GM23338 (cell line): Measurements from ENCODE around the gene CACNA2D3. TPM values are rescaled to one million over a fixed set of nuclear protein-coding genes. Genes with fewer than 3 reads are reported as not detected.

Source experiments
- ATAC-seq: fragments of 200-7000 bp; cut with Tn5 transposase; 3 replicates; pipeline ENCODE4 v1.9.1; 2020
- DNase-seq: peaks from one replicate; pipeline ENCODE4 v3.0.0-alpha.2; 2015; ENCODE audit warnings: low spot score
- H2AFZ ChIP-seq: fragments of 200-600 bp; sonication (generic); 2 replicates; pipeline ENCODE4 v1.8.0; 2016; ENCODE audit warnings: antibody characterized with exemption, mild to moderate bottlenecking, moderate library complexity
- H3F3A ChIP-seq: fragments of 200-600 bp; sonication (generic); replicated peaks from 2 replicates; pipeline ENCODE4 v1.8.0; 2017; ENCODE audit warnings: antibody characterized with exemption, mixed run types, low read depth
- H3K27ac ChIP-seq: fragments of 200-600 bp; sonication (generic); 2 replicates; pipeline ENCODE4 v1.6.1; 2016; ENCODE audit warnings: low read depth
- H3K27me3 ChIP-seq: fragments of 200-600 bp; sonication (generic); 2 replicates; pipeline ENCODE4 v1.8.0; 2016; ENCODE audit warnings: mild to moderate bottlenecking, mixed run types, moderate library complexity; ENCODE audit not compliant: insufficient read depth
- H3K36me3 ChIP-seq: fragments of 200-600 bp; sonication (generic); 2 replicates; pipeline ENCODE4 v1.8.0; 2016; ENCODE audit warnings: mild to moderate bottlenecking; ENCODE audit not compliant: insufficient read depth
- H3K4me1 ChIP-seq: fragments of 200-600 bp; sonication (generic); 2 replicates; pipeline ENCODE4 v1.8.0; 2016; ENCODE audit warnings: mild to moderate bottlenecking, moderate library complexity; ENCODE audit not compliant: insufficient read depth
- H3K4me2 ChIP-seq: fragments of 200-600 bp; sonication (generic); 2 replicates; pipeline ENCODE4 v1.7.1; 2017; ENCODE audit warnings: mixed run types
- H3K4me3 ChIP-seq: fragments of 200-600 bp; sonication (generic); 2 replicates; pipeline ENCODE4 v1.6.1; 2016; ENCODE audit warnings: mixed run types
- H3K79me2 ChIP-seq: fragments of 200-600 bp; sonication (generic); replicated peaks from 2 replicates; pipeline ENCODE4 v1.8.0; 2017; ENCODE audit warnings: mild to moderate bottlenecking; ENCODE audit not compliant: insufficient read depth
- H3K9me2 ChIP-seq: fragments of 200-600 bp; sonication (generic); 2 replicates; pipeline ENCODE4 v1.8.0; 2017; ENCODE audit not compliant: insufficient read depth
- H4K20me1 ChIP-seq: fragments of 200-600 bp; sonication (generic); replicated peaks from 2 replicates; pipeline ENCODE4 v1.8.0; 2017; ENCODE audit warnings: mild to moderate bottlenecking; ENCODE audit not compliant: insufficient read depth
- H3K27ac Mint-ChIP-seq: 2 replicates; pipeline ENCODE4 v1.8.0; 2020; ENCODE audit warnings: inconsistent platforms, mild to moderate bottlenecking, moderate library complexity, mixed read lengths
- H3K27me3 Mint-ChIP-seq: 3 replicates; pipeline ENCODE4 v1.8.0; 2022; ENCODE audit warnings: low read depth, mild to moderate bottlenecking, moderate library complexity, mixed read lengths, inconsistent platforms; ENCODE audit not compliant: insufficient read depth, poor library complexity
- H3K36me3 Mint-ChIP-seq: 3 replicates; pipeline ENCODE4 v1.8.0; 2021; ENCODE audit warnings: low read depth, mild to moderate bottlenecking, inconsistent platforms, moderate library complexity, mixed read lengths
- H3K4me1 Mint-ChIP-seq: 3 replicates; pipeline ENCODE4 v1.8.0; 2020; ENCODE audit warnings: mild to moderate bottlenecking, inconsistent platforms, mixed read lengths
- H3K4me3 Mint-ChIP-seq: 3 replicates; pipeline ENCODE4 v1.8.0; 2021; ENCODE audit warnings: moderate library complexity, mild to moderate bottlenecking, inconsistent platforms, mixed read lengths
- H3K9me3 Mint-ChIP-seq: 3 replicates; pipeline ENCODE4 v1.8.0; 2020; ENCODE audit warnings: moderate library complexity, mild to moderate bottlenecking, inconsistent platforms, mixed read lengths
- EZH2phosphoT487 ChIP-seq: fragments of 200-600 bp; sonication (generic); IDR thresholded peaks from one replicate; pipeline ENCODE4 v1.8.1; 2018; ENCODE audit warnings: antibody characterized with exemption; ENCODE audit not compliant: unreplicated experiment
- JUNB ChIP-seq: IDR thresholded peaks from one replicate; pipeline ENCODE4 v1.6.1; 2016; ENCODE audit warnings: antibody characterized with exemption; ENCODE audit not compliant: unreplicated experiment
- POLR2AphosphoS5 ChIP-seq: IDR thresholded peaks from 2 replicates; pipeline ENCODE4 v1.6.1; 2016; ENCODE audit warnings: antibody characterized with exemption, low read depth
- STAT1 ChIP-seq: IDR thresholded peaks from one replicate; pipeline ENCODE4 v1.6.1; 2016; ENCODE audit warnings: antibody characterized with exemption; ENCODE audit not compliant: unreplicated experiment
- ZNF114 ChIP-seq: fragments of 250-450 bp; sonication (Bioruptor Pico); IDR thresholded peaks from 2 replicates; pipeline ENCODE4 v1.5.0; 2020; ENCODE audit warnings: mild to moderate bottlenecking, moderate library complexity
- polyA plus RNA-seq: library from polyadenylated mRNA; unstranded; fragments of >200 nt; fragmentation: Nextera tagmentation; extraction: Ambion mirVana; gene quantifications from 2 replicates; pipeline ENCODE4 v1.2.1, GENCODE V29; 2016
- total RNA-seq: library from RNA; depleted of rRNA; stranded (reverse); fragments of >200 nt; shearing (Covaris generic); gene quantifications from 2 replicates; pipeline ENCODE4 v1.2.3, GENCODE V29; 2014
- TF ChIP-seq, protein P1 (sequence below): fragments of 250-450 bp; sonication (Bioruptor Pico); IDR thresholded peaks from 2 replicates; pipeline ENCODE4 v1.5.0; 2020; ENCODE audit warnings: mild to moderate bottlenecking, moderate library complexity
- TF ChIP-seq, protein P2 (sequence below): IDR thresholded peaks from one replicate; pipeline ENCODE4 v1.6.1; 2018; ENCODE audit warnings: antibody characterized with exemption; ENCODE audit not compliant: unreplicated experiment
- TF ChIP-seq, protein P3 (sequence below): IDR thresholded peaks from 2 replicates; pipeline ENCODE4 v1.6.1; 2016; ENCODE audit warnings: antibody characterized with exemption
- TF ChIP-seq, protein P4 (sequence below), 2 experiments: fragments of 200-600 bp in 1 of 2; sonication (generic) in 1 of 2; conservative IDR thresholded peaks; 2 replicates each; pipeline versions ENCODE4 v1.5.1 to v1.6.1; 2016 to 2017; ENCODE audit warnings: antibody characterized with exemption in 2 of 2, low read depth in 2 of 2, mild to moderate bottlenecking in 2 of 2, moderate library complexity in 1 of 2

CACNA2D3 gene
- total and polyA plus RNA-seq, 2 experiments from 2014 or later = 2.2 to 2.3 TPM

DNA sequence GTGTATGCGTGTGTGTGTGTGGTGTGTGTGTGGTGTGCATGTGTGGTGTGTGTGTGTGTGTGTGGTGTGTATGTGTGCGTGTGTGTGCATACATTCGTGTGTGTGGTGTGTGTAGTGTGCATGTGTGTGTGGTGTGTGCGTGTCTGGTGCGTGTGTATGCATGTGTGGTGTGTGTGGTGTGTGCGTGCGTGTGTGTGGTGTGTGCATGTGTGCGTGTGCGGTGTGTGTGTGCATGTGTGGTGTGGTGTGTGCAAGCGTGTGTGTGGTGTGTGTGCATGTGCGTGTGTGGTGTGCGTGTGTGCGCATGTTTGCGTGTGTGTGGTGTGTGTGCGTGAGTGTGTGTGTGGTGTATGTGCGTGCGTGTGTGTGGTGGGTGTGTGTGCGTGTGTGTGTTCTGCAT, 595.2 kb downstream of the CACNA2D3 start (continued):
- TF ChIP-seq, protein P1, sequence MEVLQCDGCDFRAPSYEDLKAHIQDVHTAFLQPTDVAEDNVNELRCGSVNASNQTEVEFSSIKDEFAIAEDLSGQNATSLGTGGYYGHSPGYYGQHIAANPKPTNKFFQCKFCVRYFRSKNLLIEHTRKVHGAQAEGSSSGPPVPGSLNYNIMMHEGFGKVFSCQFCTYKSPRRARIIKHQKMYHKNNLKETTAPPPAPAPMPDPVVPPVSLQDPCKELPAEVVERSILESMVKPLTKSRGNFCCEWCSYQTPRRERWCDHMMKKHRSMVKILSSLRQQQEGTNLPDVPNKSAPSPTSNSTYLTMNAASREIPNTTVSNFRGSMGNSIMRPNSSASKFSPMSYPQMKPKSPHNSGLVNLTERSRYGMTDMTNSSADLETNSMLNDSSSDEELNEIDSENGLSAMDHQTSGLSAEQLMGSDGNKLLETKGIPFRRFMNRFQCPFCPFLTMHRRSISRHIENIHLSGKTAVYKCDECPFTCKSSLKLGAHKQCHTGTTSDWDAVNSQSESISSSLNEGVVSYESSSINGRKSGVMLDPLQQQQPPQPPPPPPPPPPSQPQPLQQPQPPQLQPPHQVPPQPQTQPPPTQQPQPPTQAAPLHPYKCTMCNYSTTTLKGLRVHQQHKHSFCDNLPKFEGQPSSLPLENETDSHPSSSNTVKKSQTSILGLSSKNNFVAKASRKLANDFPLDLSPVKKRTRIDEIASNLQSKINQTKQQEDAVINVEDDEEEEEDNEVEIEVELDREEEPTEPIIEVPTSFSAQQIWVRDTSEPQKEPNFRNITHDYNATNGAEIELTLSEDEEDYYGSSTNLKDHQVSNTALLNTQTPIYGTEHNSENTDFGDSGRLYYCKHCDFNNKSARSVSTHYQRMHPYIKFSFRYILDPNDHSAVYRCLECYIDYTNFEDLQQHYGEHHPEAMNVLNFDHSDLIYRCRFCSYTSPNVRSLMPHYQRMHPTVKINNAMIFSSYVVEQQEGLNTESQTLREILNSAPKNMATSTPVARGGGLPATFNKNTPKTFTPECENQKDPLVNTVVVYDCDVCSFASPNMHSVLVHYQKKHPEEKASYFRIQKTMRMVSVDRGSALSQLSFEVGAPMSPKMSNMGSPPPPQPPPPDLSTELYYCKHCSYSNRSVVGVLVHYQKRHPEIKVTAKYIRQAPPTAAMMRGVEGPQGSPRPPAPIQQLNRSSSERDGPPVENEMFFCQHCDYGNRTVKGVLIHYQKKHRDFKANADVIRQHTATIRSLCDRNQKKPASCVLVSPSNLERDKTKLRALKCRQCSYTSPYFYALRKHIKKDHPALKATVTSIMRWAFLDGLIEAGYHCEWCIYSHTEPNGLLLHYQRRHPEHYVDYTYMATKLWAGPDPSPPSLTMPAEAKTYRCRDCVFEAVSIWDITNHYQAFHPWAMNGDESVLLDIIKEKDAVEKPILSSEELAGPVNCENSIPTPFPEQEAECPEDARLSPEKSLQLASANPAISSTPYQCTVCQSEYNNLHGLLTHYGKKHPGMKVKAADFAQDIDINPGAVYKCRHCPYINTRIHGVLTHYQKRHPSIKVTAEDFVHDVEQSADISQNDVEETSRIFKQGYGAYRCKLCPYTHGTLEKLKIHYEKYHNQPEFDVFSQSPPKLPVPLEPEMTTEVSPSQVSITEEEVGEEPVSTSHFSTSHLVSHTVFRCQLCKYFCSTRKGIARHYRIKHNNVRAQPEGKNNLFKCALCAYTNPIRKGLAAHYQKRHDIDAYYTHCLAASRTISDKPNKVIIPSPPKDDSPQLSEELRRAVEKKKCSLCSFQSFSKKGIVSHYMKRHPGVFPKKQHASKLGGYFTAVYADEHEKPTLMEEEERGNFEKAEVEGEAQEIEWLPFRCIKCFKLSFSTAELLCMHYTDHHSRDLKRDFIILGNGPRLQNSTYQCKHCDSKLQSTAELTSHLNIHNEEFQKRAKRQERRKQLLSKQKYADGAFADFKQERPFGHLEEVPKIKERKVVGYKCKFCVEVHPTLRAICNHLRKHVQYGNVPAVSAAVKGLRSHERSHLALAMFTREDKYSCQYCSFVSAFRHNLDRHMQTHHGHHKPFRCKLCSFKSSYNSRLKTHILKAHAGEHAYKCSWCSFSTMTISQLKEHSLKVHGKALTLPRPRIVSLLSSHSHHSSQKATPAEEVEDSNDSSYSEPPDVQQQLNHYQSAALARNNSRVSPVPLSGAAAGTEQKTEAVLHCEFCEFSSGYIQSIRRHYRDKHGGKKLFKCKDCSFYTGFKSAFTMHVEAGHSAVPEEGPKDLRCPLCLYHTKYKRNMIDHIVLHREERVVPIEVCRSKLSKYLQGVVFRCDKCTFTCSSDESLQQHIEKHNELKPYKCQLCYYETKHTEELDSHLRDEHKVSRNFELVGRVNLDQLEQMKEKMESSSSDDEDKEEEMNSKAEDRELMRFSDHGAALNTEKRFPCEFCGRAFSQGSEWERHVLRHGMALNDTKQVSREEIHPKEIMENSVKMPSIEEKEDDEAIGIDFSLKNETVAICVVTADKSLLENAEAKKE = no peak
- TF ChIP-seq, protein P2, sequence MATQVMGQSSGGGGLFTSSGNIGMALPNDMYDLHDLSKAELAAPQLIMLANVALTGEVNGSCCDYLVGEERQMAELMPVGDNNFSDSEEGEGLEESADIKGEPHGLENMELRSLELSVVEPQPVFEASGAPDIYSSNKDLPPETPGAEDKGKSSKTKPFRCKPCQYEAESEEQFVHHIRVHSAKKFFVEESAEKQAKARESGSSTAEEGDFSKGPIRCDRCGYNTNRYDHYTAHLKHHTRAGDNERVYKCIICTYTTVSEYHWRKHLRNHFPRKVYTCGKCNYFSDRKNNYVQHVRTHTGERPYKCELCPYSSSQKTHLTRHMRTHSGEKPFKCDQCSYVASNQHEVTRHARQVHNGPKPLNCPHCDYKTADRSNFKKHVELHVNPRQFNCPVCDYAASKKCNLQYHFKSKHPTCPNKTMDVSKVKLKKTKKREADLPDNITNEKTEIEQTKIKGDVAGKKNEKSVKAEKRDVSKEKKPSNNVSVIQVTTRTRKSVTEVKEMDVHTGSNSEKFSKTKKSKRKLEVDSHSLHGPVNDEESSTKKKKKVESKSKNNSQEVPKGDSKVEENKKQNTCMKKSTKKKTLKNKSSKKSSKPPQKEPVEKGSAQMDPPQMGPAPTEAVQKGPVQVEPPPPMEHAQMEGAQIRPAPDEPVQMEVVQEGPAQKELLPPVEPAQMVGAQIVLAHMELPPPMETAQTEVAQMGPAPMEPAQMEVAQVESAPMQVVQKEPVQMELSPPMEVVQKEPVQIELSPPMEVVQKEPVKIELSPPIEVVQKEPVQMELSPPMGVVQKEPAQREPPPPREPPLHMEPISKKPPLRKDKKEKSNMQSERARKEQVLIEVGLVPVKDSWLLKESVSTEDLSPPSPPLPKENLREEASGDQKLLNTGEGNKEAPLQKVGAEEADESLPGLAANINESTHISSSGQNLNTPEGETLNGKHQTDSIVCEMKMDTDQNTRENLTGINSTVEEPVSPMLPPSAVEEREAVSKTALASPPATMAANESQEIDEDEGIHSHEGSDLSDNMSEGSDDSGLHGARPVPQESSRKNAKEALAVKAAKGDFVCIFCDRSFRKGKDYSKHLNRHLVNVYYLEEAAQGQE = no peak
- TF ChIP-seq, protein P3, sequence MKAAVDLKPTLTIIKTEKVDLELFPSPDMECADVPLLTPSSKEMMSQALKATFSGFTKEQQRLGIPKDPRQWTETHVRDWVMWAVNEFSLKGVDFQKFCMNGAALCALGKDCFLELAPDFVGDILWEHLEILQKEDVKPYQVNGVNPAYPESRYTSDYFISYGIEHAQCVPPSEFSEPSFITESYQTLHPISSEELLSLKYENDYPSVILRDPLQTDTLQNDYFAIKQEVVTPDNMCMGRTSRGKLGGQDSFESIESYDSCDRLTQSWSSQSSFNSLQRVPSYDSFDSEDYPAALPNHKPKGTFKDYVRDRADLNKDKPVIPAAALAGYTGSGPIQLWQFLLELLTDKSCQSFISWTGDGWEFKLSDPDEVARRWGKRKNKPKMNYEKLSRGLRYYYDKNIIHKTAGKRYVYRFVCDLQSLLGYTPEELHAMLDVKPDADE = no peak

DNA sequence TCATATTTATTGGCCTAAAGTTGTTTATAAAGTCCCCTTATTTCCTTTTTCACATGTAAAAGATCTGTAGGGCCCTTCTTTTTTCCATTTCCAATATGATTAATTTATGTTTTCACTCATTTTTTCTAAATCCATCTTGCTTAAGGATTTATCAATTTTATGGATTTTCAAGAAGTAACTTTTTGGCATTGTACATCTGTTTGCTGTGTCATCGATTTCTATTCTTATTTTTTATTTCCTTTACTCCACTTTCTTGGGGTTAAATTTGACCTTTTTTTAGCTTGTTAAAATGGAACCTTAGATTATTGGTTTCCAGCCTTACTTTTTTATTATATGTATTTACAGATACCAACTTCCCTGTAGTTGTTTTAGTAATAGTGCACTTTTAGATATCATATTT, 597.6 kb downstream of the CACNA2D3 start:
- peaks cover 9% of the 10 kb centered on the region; the same call in 1 of the 2 replicates for H3K79me2 ChIP-seq
- H3K27ac ChIP-seq = no peak overlapping the region
- Mint-ChIP-seq H3K4me3 (no peak overlapping the region), H3K27ac (no peak overlapping the region; the same call in 1 of the 2 replicates), H3K4me1 (peaks cover 2% of the 10 kb centered on the region; the same call in 2 of the 3 replicates), H3K27me3 (peaks cover 2% of the 10 kb centered on the region), H3K9me3 (peaks cover 7% of the 10 kb centered on the region; the same call in 1 of the 3 replicates), H3K36me3 (peaks cover 11% of the 10 kb centered on the region; the same call in 2 of the 3 replicates)
- H3K9me2 ChIP-seq = no peaks in the 10 kb centered on the region
- H2AFZ ChIP-seq = no peak overlapping the region
- ATAC-seq = no peak
- H4K20me1 ChIP-seq = no peaks in the 10 kb centered on the region
- no peaks in the 10 kb centered on the region for H3F3A ChIP-seq
- H3K4me3 ChIP-seq = no peak overlapping the region
- H3K4me1 ChIP-seq = no peaks in the 10 kb centered on the region
- no peaks in the 10 kb centered on the region for H3K27me3 ChIP-seq
- TF ChIP-seq ZNF114 (no peak), POLR2AphosphoS5 (no peak), STAT1 (no peak), EZH2phosphoT487 (no peak), JUNB (no peak)
- TF ChIP-seq, protein P4, sequence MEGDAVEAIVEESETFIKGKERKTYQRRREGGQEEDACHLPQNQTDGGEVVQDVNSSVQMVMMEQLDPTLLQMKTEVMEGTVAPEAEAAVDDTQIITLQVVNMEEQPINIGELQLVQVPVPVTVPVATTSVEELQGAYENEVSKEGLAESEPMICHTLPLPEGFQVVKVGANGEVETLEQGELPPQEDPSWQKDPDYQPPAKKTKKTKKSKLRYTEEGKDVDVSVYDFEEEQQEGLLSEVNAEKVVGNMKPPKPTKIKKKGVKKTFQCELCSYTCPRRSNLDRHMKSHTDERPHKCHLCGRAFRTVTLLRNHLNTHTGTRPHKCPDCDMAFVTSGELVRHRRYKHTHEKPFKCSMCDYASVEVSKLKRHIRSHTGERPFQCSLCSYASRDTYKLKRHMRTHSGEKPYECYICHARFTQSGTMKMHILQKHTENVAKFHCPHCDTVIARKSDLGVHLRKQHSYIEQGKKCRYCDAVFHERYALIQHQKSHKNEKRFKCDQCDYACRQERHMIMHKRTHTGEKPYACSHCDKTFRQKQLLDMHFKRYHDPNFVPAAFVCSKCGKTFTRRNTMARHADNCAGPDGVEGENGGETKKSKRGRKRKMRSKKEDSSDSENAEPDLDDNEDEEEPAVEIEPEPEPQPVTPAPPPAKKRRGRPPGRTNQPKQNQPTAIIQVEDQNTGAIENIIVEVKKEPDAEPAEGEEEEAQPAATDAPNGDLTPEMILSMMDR (conservative IDR thresholded peaks at IDR 0.05; ENCODE audit: low read depth in 2 of 2) = no peak
- TF ChIP-seq, protein P2 = no peak
- no peaks in the 10 kb centered on the region for H3K36me3 ChIP-seq
- no peak for DNase-seq
- H3K4me2 ChIP-seq = no peak overlapping the region
